Osteoblast (primary cell): ENCODE data around the gene CFP. TPM values are rescaled to one million over a fixed set of nuclear protein-coding genes. Genes with fewer than 3 reads are reported as not detected.

Experiments
- DNase-seq: peaks from one replicate; pipeline ENCODE4 v3.0.0; 2011; ENCODE audit warnings: low spot score, mixed read lengths; ENCODE audit not compliant: insufficient read length; ENCODE audit errors: missing footprints
- H2AFZ ChIP-seq: 2 replicates; pipeline ENCODE4 v1.6.0; 2011; ENCODE audit warnings: mild to moderate bottlenecking, low read length
- H3K27ac ChIP-seq: 2 replicates; pipeline ENCODE4 v1.5.1; 2011; ENCODE audit warnings: mild to moderate bottlenecking, low read depth, low read length, moderate library complexity
- H3K27me3 ChIP-seq: 2 replicates; pipeline ENCODE4 v1.6.0; 2012; ENCODE audit warnings: mild to moderate bottlenecking, control low read depth, inconsistent platforms, low read length, moderate library complexity; ENCODE audit not compliant: insufficient read depth
- H3K36me3 ChIP-seq: 2 replicates; pipeline ENCODE4 v1.5.1; 2011; ENCODE audit warnings: mild to moderate bottlenecking, low read length, control low read depth, moderate library complexity; ENCODE audit not compliant: insufficient read depth
- H3K4me1 ChIP-seq: 2 replicates; pipeline ENCODE4 v1.5.1; 2011; ENCODE audit warnings: mild to moderate bottlenecking, low read length, control low read depth, moderate library complexity; ENCODE audit not compliant: insufficient read depth
- H3K4me2 ChIP-seq: 2 replicates; pipeline ENCODE4 v1.6.0; 2011; ENCODE audit warnings: mild to moderate bottlenecking, low read length; ENCODE audit not compliant: insufficient read depth
- H3K4me3 ChIP-seq: fragments of 200-600 bp; sonication (generic); 3 replicates; pipeline ENCODE4 v1.5.1; 2012; ENCODE audit warnings: mild to moderate bottlenecking, low read length, inconsistent platforms; ENCODE audit not compliant: insufficient read depth
- H3K79me2 ChIP-seq: 2 replicates; pipeline ENCODE4 v1.6.0; 2012; ENCODE audit warnings: mild to moderate bottlenecking, low read length, control low read depth, inconsistent platforms; ENCODE audit not compliant: insufficient read depth
- H3K9me3 ChIP-seq: 2 replicates; pipeline ENCODE4 v1.5.1; 2011; ENCODE audit warnings: low read depth, low read length, control low read depth
- H4K20me1 ChIP-seq: 2 replicates; pipeline ENCODE4 v1.6.0; 2012; ENCODE audit warnings: mild to moderate bottlenecking, low read length, control low read depth; ENCODE audit not compliant: insufficient read depth
- total RNA-seq: library from RNA; depleted of rRNA; stranded (reverse); fragments of >200 nt; gene quantifications from 2 replicates; pipeline ENCODE4 v1.2.3, GENCODE V29; 2012
- TF ChIP-seq, protein P1 (sequence below): IDR thresholded peaks from 2 replicates; pipeline ENCODE4 v1.5.1; 2011; ENCODE audit warnings: mild to moderate bottlenecking, low read depth, low read length, moderate library complexity; ENCODE audit errors: extremely low read depth

Gene CFP
- total RNA-seq, 1 donor: 0.36 TPM

- no peak overlapping the region for H3K27ac ChIP-seq
- H3K4me1 ChIP-seq: peaks cover 13% of the 10 kb centered on the region
- no peak overlapping the region for H2AFZ ChIP-seq
- H3K36me3 ChIP-seq: no peaks in the 10 kb centered on the region
- peaks cover 18% of the 10 kb centered on the region for H4K20me1 ChIP-seq
- peaks cover 77% of the 10 kb centered on the region for H3K79me2 ChIP-seq
- no peaks in the 10 kb centered on the region for H3K27me3 ChIP-seq
- TF ChIP-seq, protein P1, sequence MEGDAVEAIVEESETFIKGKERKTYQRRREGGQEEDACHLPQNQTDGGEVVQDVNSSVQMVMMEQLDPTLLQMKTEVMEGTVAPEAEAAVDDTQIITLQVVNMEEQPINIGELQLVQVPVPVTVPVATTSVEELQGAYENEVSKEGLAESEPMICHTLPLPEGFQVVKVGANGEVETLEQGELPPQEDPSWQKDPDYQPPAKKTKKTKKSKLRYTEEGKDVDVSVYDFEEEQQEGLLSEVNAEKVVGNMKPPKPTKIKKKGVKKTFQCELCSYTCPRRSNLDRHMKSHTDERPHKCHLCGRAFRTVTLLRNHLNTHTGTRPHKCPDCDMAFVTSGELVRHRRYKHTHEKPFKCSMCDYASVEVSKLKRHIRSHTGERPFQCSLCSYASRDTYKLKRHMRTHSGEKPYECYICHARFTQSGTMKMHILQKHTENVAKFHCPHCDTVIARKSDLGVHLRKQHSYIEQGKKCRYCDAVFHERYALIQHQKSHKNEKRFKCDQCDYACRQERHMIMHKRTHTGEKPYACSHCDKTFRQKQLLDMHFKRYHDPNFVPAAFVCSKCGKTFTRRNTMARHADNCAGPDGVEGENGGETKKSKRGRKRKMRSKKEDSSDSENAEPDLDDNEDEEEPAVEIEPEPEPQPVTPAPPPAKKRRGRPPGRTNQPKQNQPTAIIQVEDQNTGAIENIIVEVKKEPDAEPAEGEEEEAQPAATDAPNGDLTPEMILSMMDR: no peak
- no peak overlapping the region for H3K4me2 ChIP-seq
- no peak overlapping the region for H3K4me3 ChIP-seq
- no peak for DNase-seq
- no peaks in the 10 kb centered on the region for H3K9me3 ChIP-seq
Measured at GRCh38 chrX:47646636-47647035, 16.9 kb upstream of the CFP start.

- H3K4me1 ChIP-seq: peaks cover 13% of the 10 kb centered on the region
- H3K36me3 ChIP-seq: peaks cover 4% of the 10 kb centered on the region
- H3K79me2 ChIP-seq: peaks cover 80% of the 10 kb centered on the region
- peaks cover 18% of the 10 kb centered on the region for H4K20me1 ChIP-seq
- H2AFZ ChIP-seq: no peak overlapping the region
- no peaks in the 10 kb centered on the region for H3K9me3 ChIP-seq
- no peak overlapping the region for H3K4me2 ChIP-seq
- no peak overlapping the region for H3K27ac ChIP-seq
- no peaks in the 10 kb centered on the region for H3K27me3 ChIP-seq
- no peak overlapping the region for H3K4me3 ChIP-seq
- TF ChIP-seq, protein P1: no peak
- no peak for DNase-seq
Measured at GRCh38 chrX:47645530-47645929, 15.8 kb upstream of the CFP start.

GRCh38 chrX:47644557-47645091, 14.9 kb upstream of the CFP start:
- H4K20me1 ChIP-seq: peaks cover 18% of the 10 kb centered on the region
- no peaks in the 10 kb centered on the region for H3K27me3 ChIP-seq
- H3K79me2 ChIP-seq: peaks cover 74% of the 10 kb centered on the region
- peaks cover 13% of the 10 kb centered on the region for H3K4me1 ChIP-seq
- H3K4me3 ChIP-seq: no peak overlapping the region
- no peak overlapping the region for H3K27ac ChIP-seq
- TF ChIP-seq, protein P1: peak; percentile 59
- H3K9me3 ChIP-seq: no peaks in the 10 kb centered on the region
- H3K36me3 ChIP-seq: peaks cover 12% of the 10 kb centered on the region
- no peak overlapping the region for H2AFZ ChIP-seq
- DNase-seq: peak; percentile 89
- no peak overlapping the region for H3K4me2 ChIP-seq

- Histone ChIP-seq H2AFZ (no peak overlapping the region), H3K27me3 (no peaks in the 10 kb centered on the region), H3K79me2 (peaks cover 67% of the 10 kb centered on the region), H3K4me2 (no peak overlapping the region), H3K9me3 (no peaks in the 10 kb centered on the region), H3K4me1 (peaks cover 8% of the 10 kb centered on the region), H3K4me3 (no peak overlapping the region), H4K20me1 (peaks cover 18% of the 10 kb centered on the region), H3K36me3 (peaks cover 16% of the 10 kb centered on the region), H3K27ac (no peak overlapping the region)
- TF ChIP-seq, protein P1: peak; percentile 50
- DNase-seq: no peak
Measured at GRCh38 chrX:47643926-47644325, 14.2 kb upstream of the CFP start.
